K562 (cell line): Measurements from ENCODE around the gene KRT82. TPM values are rescaled to one million over a fixed set of nuclear protein-coding genes. Genes with fewer than 3 reads are reported as not detected.
A peak's percentile ranks its signal among the peaks of the same experiment; 100 is the strongest.

Experiments used
- ATAC-seq: fragments of 200-7000 bp; cut with Tn5 transposase; 3 replicates; pipeline ENCODE4 v1.9.1; 2020; ENCODE audit warnings: moderate library complexity
- BruUV-seq: library from RNA; stranded (reverse); fragments of 400-500 nt; replicated peaks from 2 replicates; lab custom pipeline; 2021; lab: Mats Ljungman, UMichigan
- CTCF ChIA-PET: fragments of 300-600 bp; formaldehyde crosslinking; extraction: SDS; loops from one replicate; lab custom pipeline; 2021; ENCODE audit warnings: low intra/inter-chr PET ratio; lab: Yijun Ruan, JAX
- POLR2A ChIA-PET: fragments of 300-600, 350-650 bp; sonication (Branson Sonifier 250); formaldehyde crosslinking; extraction: SDS; loops from one replicate; lab custom pipeline; 2021; ENCODE audit warnings: antibody characterized with exemption, inconsistent platforms; lab: Yijun Ruan, JAX
- DNase-seq, 4 experiments: peaks; one replicate each; pipeline versions ENCODE4 v3.0.0 to v3.0.0-alpha.2; 2011 to 2018; ENCODE audit warnings: low spot score in 3 of 4, mixed read lengths in 3 of 4; ENCODE audit errors: extremely low read depth in 1 of 4
- FAIRE-seq: peaks from 2 replicates; lab custom pipeline; 2011; peaks lifted over from hg19 to GRCh38; lab: Jason Lieb, UNC
- H2AFZ ChIP-seq: 2 replicates; pipeline ENCODE4 v1.6.0; 2011; ENCODE audit warnings: low read depth, low read length, control low read depth, inconsistent platforms
- H3K27ac ChIP-seq: fragments of 200-600 bp; 3 replicates; pipeline ENCODE4 v1.8.0; 2011; ENCODE audit warnings: low read depth, mild to moderate bottlenecking, control low read depth, inconsistent platforms, low read length, moderate library complexity, mixed read lengths; ENCODE audit errors: extremely low read depth
- H3K27me3 ChIP-seq, 2 experiments: fragments of 300-600 bp in 1 of 2; 2 replicates in 1 of 2; 3 replicates in 1 of 2; pipeline versions ENCODE4 v1.6.0 to v1.8.0; 2011; ENCODE audit warnings: inconsistent platforms in 2 of 2, low read length in 2 of 2, mild to moderate bottlenecking in 1 of 2, mixed read lengths in 1 of 2, moderate library complexity in 1 of 2; ENCODE audit not compliant: control insufficient read depth in 2 of 2, insufficient read depth in 2 of 2
- H3K36me3 ChIP-seq: fragments of 300-600 bp; 3 replicates; pipeline ENCODE4 v1.8.0; 2011; ENCODE audit warnings: mild to moderate bottlenecking, low read length, inconsistent platforms; ENCODE audit not compliant: control insufficient read depth, insufficient read depth
- H3K4me1 ChIP-seq, 2 experiments: fragments of 200-600 bp in 1 of 2; replicated peaks in 1 of 2; 2 replicates in 1 of 2; 3 replicates in 1 of 2; pipeline versions ENCODE4 v1.5.1 to v1.8.0; 2011; ENCODE audit warnings: inconsistent platforms in 2 of 2, low read length in 2 of 2, mild to moderate bottlenecking in 1 of 2, mixed read lengths in 1 of 2, moderate library complexity in 1 of 2; ENCODE audit not compliant: control insufficient read depth in 2 of 2, insufficient read depth in 2 of 2
- H3K4me2 ChIP-seq: 2 replicates; pipeline ENCODE4 v1.6.1; 2011; ENCODE audit warnings: low read length, control low read depth, inconsistent platforms, mixed read lengths; ENCODE audit not compliant: insufficient read depth
- H3K4me3 ChIP-seq: fragments of 200-600 bp; sonication (generic), shearing (Covaris generic); 2 replicates; pipeline ENCODE4 v1.5.1; 2016; ENCODE audit warnings: control low read depth, inconsistent platforms
- H3K79me2 ChIP-seq: fragments of 200-600 bp; 3 replicates; pipeline ENCODE4 v1.8.0; 2011; ENCODE audit warnings: low read length, inconsistent platforms; ENCODE audit not compliant: control insufficient read depth, insufficient read depth
- H3K9ac ChIP-seq, 2 experiments: 2 replicates each; pipeline versions ENCODE4 v1.6.0 to v1.6.1; 2011; ENCODE audit warnings: low read depth in 2 of 2, low read length in 2 of 2, control low read depth in 1 of 2, inconsistent platforms in 1 of 2, mild to moderate bottlenecking in 1 of 2, mixed read lengths in 1 of 2; ENCODE audit not compliant: insufficient read depth in 1 of 2
- H3K9me1 ChIP-seq: one replicate; pipeline ENCODE4 v1.6.0; 2011; ENCODE audit warnings: inconsistent platforms, mild to moderate bottlenecking, low read length, moderate library complexity; ENCODE audit not compliant: control insufficient read depth, insufficient read depth
- H3K9me3 ChIP-seq: replicated peaks from 2 replicates; pipeline ENCODE4 v1.5.1; 2011; ENCODE audit warnings: low read depth, low read length, inconsistent platforms; ENCODE audit not compliant: control insufficient read depth, insufficient read depth
- H4K20me1 ChIP-seq: replicated peaks from 2 replicates; pipeline ENCODE4 v1.6.1; 2011; ENCODE audit warnings: low read length, inconsistent platforms, mixed read lengths; ENCODE audit not compliant: control insufficient read depth, insufficient read depth
- CBX5 ChIP-seq: IDR thresholded peaks from 2 replicates; pipeline ENCODE4 v1.6.1; 2014; ENCODE audit warnings: low read depth, borderline replicate concordance
- GABPA ChIP-seq: fragments of 200-800 bp; sonication (Bioruptor generic); conservative IDR thresholded peaks from 2 replicates; pipeline ENCODE4 v1.6.1; 2016; ENCODE audit warnings: low read depth, missing genetic modification characterization, missing compliant biosample characterization
- L3MBTL2 ChIP-seq: fragments of 450-650 bp; IDR thresholded peaks from 2 replicates; pipeline ENCODE4 v1.6.1; 2016; ENCODE audit warnings: mild to moderate bottlenecking, moderate library complexity
- NFIC ChIP-seq: fragments of 450-650 bp; IDR thresholded peaks from 2 replicates; pipeline ENCODE4 v1.6.1; 2017; ENCODE audit warnings: mild to moderate bottlenecking, inconsistent platforms
- ZNF398 ChIP-seq: fragments of 250-450 bp; sonication (Bioruptor Pico); IDR thresholded peaks from 2 replicates; pipeline ENCODE4 v1.8.0; 2021; ENCODE audit warnings: moderate library complexity, mild to moderate bottlenecking, inconsistent platforms
- WGBS: fragments of 100-300 bp; shearing (Covaris generic); methylation state at CpG from one replicate; pipeline ENCODE4 v1.1.6; 2016; ENCODE audit warnings: low coverage, mixed read lengths; ENCODE audit not compliant: insufficient coverage; ENCODE audit errors: missing lambda C conversion rate; 5-methylcytosine and 5-hydroxymethylcytosine counted together
- in situ Hi-C: fragments of 300-500 bp; cut with MboI; formaldehyde crosslinking; loops from 4 replicates; pipeline ENCODE4 v1.15.0; 2018; ENCODE audit warnings: inconsistent platforms, mixed read lengths
- intact Hi-C: fragments of 100-400 bp; cut with micrococcal nuclease; formaldehyde crosslinking; loops from 2 replicates; pipeline ENCODE4 v1.14.2; 2022
- polyA plus RNA-seq, 8 experiments: library from polyadenylated mRNA; depleted of rRNA in 4 of 8; stranded (reverse) in 5 of 8; unstranded in 3 of 8; fragments of >200 nt; fragmentation: Nextera tagmentation in 2 of 8; fragmentation: Illumina TruSeq in 1 of 8; extraction: Ambion mirVana in 2 of 8; extraction: Trizol in 1 of 8; gene quantifications; 2 replicates each; pipeline versions ENCODE4 v1.2.1 to v1.2.3, GENCODE V29; 2011 to 2014; ENCODE audit warnings: inconsistent platforms in 1 of 8, missing spikeins in 1 of 8
- total RNA-seq, 7 experiments: library from RNA; depleted of rRNA in 6 of 7; stranded (reverse); fragments of >200 nt in 6 of 7; fragmentation: Illumina TruSeq in 2 of 7; extraction: Trizol in 2 of 7; gene quantifications; 2 replicates each; pipeline versions ENCODE4 v1.2.1 to v1.2.3, GENCODE V29; 2011 to 2021; ENCODE audit warnings: low replicate concordance in 1 of 7

Gene KRT82
- total and polyA plus RNA-seq, 9 of the 15 experiments (the other 6 are each of a cell fraction or from before 2014, with no cell fraction given): not detected

DNA sequence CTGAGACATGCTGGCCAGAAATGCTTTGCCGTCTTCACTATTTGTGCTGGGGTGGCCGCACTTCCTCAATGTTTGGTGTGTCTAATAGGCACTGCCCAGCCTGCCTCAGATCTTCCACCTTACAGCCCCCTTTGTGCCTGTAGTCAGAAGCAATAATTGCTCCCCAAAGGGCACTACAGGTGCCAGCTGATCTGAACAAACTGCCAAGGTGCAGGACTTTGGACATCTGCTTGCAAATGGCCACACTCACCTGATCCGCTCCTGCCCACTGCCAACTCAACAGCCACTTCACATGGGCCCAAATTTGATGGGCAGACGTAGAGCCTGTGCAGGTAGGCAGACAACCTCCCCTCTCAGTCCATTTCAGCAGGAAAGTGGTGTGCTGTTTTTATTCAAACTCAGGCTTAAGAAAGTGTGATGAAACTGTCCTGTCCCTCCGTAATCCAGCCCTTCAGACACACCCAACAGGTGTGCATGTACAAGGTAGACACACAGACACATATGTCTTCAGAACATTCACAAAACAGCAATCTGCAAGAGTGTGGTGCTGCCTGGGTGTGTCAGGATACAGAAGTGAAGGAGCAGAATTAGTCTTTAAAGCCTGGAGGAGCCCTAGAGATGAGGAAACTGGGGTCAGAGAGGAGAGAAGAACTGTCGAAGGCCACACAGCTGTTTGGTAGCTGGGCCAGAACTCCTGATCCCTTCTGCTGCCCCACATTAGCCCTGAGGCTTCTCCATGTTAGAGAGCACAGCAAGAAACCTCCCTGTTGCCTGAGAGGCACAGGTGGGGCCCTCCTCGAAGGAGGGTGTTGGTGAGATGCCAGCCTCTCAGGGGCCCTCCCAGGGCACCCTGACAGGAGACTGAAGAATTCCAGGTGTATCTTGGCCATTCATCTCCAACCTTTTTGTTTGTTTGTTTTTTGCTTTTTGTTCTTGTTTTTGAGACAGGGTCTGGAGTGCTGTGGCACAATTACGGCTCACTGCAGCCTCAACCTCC lies 32.5 kb upstream of the KRT82 start (continued):
- TF ChIP-seq ZNF398 (CRISPR knock-in tag) (no peak), CBX5 (no peak), GABPA (tag) (no peak)

GRCh38 chr12:52437508-52437907 lies 31.4 kb upstream of the KRT82 start:
- no peak overlapping the region for H3K4me3 ChIP-seq
- no peak overlapping the region for H3K4me2 ChIP-seq
- no peak overlapping the region for H3K27ac ChIP-seq
- no TSS peak for BruUV-seq
- ATAC-seq (no peak), DNase-seq (no peak), FAIRE-seq (no peak)
- intact Hi-C loops (no loop called here), in situ Hi-C loops (no loop called here)
- H3K4me1 ChIP-seq: no peaks in the 10 kb centered on the region
- H3K36me3 ChIP-seq: no peaks in the 10 kb centered on the region
- no peaks in the 10 kb centered on the region for H3K79me2 ChIP-seq
- ChIA-PET CTCF (no interaction called here), POLR2A (interaction anchor here (0.6 kb wide), 1 partner anchor 13 kb away, joined by 3 read pairs; no protein-coding TSS in a partner anchor)
- TF ChIP-seq L3MBTL2: no peak
- peak; percentile 65; the same call in 1 of the 2 replicates for TF ChIP-seq NFIC
- 5% methylated on average over 9 of the region's 9 CpGs for WGBS
- H3K9me1 ChIP-seq: no peaks in the 10 kb centered on the region
- no peaks in the 10 kb centered on the region for H3K9me3 ChIP-seq
- no peaks in the 10 kb centered on the region for H4K20me1 ChIP-seq
- H3K9ac ChIP-seq: no peak overlapping the region
- peaks cover 15 to 50% of the 10 kb centered on the region in 2 experiments for H3K27me3 ChIP-seq
- no peak overlapping the region for H2AFZ ChIP-seq
